Right forelimb (tissue), 1 donor: Measurements from ENCODE around the gene SLC7A10.
A peak's percentile ranks its signal among the peaks of the same experiment; 100 is the strongest.
"Not testable (repeated sequence)": the region's sequence is repeated elsewhere in the genome, so short reads cannot be mapped to it uniquely, and the experiment has no call there.

Experiments
- DNase-seq: peaks from one replicate; pipeline ENCODE4 v3.0.0-alpha.2; 2018

Gene SLC7A10

DNA sequence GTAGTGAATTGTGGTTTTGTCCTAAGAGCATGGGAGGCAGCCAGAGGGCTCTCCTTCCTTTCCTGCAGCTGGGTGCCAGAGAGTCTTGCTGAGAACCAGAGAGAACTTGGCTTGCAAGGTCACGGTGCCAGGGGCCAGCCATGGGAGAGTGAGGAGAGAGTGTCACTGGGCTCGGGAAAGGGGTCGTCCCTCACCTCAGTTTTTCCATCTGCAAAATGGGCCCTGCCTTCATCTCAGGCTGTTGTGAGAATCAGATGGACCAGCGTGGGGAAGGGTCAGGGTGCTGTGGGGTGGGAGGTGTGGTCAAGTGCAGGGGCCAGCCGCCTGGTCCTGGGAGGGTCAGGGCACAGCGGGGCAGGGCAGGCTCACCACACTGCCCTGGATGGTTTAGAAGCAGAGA is 24.2 kb downstream of the SLC7A10 start:
- DNase-seq = no peak

- DNase-seq = no peak
Observed at GRCh38 chr19:33199441-33200265, 26.0 kb downstream of the SLC7A10 start.

DNA sequence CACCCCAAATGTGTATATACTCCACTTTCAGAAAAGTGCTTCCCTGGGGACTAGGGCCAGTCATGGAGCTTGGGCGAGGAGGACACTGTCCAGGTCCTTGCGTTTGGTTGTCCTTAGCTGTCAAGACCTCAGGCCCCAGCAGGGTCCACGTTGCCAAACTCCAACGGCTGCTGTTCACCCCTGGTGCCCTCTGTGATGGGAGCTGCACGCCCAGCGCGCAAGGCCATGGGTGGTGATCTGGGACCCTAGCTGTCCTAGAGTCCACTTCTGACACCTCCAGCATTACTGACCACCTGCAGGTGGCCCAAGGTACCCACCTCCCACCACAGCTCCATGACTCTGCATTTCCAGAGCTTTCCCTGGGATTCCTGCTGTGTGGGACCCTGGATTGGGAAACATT is 27.5 kb downstream of the SLC7A10 start:
- no peak for DNase-seq

DNA sequence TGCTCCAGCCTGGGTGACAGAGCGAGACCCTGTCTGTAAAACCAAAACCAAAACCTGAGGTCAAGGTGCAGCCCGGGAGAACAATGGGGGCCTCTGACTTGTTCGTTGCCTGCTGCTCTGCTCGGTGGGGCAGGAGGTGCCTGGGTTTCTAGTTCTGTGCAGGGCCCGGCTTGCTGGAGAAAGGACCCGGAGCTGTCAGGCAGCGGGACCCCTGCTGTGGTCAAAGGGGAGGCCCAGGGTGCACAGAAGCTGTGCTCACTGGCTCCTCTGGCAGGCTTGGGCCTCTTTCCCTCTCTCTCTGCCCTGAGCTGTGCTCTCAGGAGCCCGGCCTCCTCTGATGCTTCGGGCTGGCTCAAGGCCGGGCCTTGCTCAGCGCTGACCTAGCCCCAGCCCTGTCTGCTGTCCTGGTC is 28.1 kb downstream of the SLC7A10 start:
- DNase-seq = no peak

DNA sequence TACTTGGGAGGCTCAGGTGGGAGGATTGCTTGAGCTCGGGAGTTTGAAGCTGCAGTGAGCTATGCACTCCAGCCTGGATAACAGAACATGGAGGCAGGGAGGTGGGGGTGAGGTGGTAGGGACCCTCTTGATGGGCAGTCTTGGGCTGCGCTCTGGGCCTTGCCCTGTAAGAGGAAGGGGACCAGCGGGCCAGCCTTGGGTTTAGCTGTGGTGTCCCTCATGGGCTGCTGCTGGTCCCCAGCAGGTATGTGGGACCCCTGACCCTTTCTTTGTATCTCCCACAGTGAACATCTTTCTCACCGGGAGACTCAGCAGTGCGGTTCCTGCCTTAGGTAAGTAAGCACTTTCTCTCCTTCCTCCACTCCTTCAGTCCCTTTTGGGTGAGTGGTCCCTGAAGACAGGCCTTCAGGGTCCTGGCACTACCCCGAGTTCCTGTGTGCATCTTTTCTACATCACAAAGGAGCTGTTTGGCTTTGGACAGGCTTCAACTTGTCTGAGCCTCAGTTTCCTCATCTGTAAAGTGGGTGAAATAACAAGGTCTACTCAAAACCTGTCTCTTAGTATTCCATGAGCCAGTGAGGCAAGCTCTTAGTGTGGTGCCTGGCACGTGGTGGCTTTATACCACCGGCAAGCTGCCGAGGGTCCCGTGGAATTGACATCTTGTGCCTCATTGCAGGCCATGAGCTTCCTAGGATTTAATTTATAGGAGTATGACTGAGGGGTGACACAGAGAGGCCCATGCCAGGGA is 29.0 kb downstream of the SLC7A10 start:
- DNase-seq = no peak

- no peak for DNase-seq
Observed at GRCh38 chr19:33195645-33196347, 29.9 kb downstream of the SLC7A10 start.

- peak; percentile 62 for DNase-seq
Observed at GRCh38 chr19:33194886-33195644, 30.6 kb downstream of the SLC7A10 start.

GRCh38 chr19:33194532-33194885 is 31.1 kb downstream of the SLC7A10 start:
- DNase-seq = no peak

- DNase-seq = peak; percentile 77
Observed at GRCh38 chr19:33193865-33194362, 31.7 kb downstream of the SLC7A10 start, which contains the start of gene LRP3. Gene LRP3, plus strand, starts transcription at chr19:33194330. Its CDS starts 456 bp downstream, at chr19:33194786.

DNA sequence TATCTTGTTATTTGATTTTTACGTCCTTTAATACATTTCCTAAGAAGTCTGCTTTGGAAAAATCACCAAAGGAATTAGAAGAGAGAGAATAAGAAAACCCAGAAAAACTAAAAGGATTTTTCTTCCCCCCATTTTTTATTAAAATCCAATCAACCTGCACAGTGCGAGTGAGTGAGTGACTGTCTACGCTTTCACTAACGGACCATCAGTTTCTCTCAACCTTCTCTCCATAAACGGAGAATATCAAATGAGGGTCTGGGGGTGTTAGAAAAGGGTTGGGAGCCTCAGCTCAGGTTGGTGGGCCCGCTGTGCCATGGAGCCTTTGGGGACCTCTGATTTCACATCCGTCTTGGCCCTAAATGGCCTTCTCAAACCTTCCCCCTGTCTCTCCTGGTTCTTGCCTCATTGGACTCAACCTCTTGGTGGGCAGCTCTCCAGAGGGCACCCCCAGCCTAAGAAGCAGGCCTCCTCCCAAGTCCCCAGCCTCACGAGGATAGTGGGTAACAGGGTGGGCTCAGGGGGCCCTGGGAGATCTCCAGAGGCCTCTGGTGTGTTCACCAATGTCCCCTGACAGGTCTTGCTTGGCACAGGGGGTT is 32.3 kb downstream of the SLC7A10 start:
- DNase-seq = no peak

- peak; percentile 22 for DNase-seq
Observed at GRCh38 chr19:33192010-33192409, 33.6 kb downstream of the SLC7A10 start.

DNA sequence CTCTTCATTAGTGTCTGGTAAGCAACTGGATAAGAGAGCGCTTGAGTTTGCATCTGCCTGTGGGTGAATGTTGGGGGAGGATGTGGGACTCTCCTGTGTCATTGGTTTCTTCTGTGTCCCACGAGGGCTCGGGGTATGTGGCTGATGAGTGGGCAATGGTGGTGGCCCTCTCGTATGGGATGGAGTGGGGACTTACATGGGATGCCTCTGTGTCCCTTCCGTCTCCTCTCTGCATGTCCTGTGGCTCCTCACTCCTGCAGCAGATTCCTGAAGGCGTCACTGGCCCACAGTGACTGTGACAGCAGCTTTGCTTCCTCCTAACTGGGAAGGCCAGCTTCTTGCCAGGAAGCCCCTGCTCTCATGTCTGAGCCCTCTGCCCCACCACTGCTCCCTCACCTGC is 34.1 kb downstream of the SLC7A10 start:
- DNase-seq = no peak

- not testable (repeated sequence) for DNase-seq
Observed at GRCh38 chr19:33191092-33191491, 34.6 kb downstream of the SLC7A10 start.

GRCh38 chr19:33189453-33189852 is 36.2 kb downstream of the SLC7A10 start:
- peak; percentile 11 for DNase-seq

DNA sequence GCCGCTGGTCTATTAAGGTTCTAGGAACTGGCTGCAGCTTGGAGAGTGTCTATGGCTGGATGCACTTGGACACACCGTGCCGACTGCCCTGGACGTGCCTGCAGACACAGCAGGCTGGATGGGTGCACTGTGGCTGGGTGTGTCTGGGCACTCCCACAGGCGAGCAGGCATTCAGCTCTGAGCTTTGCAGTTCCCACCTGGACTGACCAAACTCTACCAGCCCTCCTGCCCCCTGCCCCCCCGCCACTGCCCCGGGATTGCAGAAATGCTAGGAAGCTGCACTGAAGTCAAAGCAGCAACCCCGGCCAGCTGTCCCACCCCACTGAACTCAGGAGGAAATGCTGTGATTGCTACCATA is 38.5 kb downstream of the SLC7A10 start:
- no peak for DNase-seq

DNA sequence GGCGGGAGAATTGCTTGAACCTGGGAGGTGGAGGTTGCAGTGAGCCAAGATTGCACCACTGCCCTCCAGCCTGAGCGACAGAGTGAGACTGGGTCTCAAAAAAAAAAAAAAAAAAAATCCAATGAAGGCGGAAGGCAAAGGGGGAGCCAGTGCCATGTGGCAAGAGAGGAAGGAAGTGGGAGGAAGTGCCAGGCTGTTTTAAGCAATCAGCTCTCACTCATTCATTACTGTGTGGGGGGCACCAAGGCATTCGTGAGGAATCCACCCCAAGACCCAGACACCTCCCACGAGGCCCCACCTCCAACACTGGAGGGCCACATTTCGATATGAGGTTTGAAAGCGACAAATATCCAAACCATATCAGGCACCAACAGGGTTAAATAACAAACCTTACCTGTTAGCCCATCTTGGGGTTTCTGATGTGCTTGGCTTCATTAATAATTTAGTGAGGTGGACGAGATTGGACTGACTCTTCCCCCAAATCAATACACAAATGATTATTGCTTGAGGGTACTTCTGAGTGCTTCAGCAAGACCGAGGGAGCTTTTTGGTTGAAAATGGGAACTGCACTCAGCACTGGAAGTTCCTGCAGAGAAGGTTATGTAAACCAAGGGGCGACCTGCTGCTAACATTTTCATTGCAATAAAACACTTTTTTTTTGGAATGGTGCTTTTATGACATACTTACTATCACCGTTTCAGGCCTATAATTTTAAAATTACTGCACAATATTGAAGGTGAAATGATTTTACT is 39.0 kb downstream of the SLC7A10 start:
- DNase-seq = no peak

DNA sequence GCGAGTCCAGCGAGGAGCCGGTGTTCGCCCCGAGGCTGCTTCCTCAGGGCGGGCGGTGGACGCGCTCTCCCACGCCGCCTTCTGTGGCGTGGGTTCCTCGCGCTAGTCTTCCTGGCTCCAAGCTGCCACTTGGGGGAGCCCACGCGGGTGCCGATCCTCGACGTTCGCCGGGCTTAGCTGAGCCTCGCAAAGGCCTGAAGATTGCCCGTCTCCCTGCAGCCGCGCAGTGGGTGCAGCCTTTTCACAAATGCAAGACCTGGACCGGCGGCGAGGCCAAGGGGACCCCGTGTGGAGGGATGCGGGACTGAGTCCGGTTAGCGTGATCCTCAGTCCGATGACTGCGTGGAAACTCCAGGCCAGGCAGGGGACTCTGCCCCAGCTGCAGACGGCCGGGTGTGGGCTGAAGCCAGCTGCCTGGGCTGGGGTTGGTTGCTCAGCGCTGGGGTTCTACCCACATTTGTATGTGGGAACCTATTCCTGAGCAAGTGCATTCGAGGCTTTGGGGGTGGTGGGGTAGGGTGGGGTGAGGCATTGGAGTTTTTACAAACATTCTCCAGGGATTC is 48.2 kb downstream of the SLC7A10 start:
- DNase-seq = no peak

DNA sequence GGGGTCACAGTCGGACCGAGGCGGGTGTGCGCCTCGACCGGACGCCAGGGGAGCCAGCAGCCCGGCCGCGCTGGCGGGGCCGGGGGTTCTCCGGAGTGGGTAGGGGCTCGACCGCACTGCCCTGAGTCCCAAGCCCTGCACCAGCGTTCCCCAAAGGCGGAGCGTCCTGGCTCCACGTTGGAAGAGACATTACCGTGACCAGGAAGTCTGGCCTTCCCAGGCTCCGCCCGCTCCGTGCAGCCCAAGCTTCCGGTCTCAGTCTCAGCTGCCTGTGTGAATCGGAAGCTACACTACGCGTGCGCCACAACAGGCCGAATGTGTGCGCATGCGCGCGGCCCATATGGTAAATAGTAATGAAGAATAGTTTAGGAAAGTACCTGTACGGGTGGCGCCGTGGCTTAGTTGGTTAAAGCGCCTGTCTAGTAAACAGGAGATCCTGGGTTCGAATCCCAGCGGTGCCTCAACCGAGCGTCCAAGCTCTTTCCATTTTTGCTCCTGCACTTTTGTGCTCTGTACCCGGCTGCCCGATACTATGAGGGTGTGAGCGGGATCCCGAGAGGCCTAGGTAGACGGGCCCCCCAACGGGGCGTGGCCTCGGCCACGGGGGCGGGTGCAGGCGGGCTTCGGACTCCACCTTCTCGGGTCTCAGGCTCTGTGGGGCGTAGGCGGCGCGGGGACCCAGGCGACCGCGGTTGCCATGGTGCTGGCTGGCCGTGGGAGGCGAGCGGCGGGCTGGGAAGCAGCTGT is 48.8 kb downstream of the SLC7A10 start:
- peak; percentile 100 for DNase-seq

DNA sequence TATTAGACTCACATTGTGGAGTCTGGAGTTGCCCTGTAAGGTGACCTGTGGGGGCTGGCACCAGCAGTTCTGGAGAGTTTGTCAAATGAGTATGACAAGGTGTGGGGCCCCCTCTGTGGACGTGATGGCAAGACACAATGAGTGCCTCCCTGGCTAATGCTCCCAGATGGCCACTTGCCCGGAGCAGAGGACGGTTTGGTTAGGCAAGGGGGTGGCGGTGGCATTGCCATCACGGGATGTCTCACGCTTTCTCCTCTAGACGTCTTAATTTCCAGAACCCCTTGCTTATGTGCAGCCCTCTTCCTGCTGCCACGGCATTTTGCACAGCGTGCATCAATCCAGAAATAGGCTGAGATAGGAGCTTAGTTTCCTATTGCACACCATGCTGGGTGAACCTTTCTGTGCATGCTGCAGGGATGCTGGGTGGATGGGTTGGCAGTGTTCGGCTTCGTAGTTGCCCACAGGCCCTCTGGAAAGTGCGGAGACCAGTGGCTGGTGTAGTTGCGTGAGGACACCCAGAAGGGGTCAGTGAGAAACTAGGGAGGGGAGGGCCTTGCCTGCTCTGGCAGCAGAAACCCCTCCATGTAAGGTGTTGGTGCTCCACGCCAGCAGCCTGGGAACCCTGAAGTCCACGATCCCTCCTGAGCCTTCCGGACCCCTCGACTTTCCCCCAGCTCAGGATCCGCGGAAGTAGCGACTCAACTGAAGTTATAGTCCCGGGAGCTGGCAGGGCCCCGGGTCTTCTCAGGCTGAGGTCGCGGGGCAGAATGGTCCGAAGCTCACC is 49.6 kb downstream of the SLC7A10 start:
- DNase-seq = no peak
